H9 (cell line): ENCODE results near the gene LDLRAD4. TPM values are rescaled to one million over a fixed set of nuclear protein-coding genes. Genes with fewer than 3 reads are reported as not detected.
"Not testable (repeated sequence)": the region's sequence is repeated elsewhere in the genome, so short reads cannot be mapped to it uniquely, and the experiment has no call there.

Source experiments
- DNase-seq: peaks from one replicate; pipeline ENCODE4 v3.0.0-alpha.2; 2017
- H2AFZ ChIP-seq: one replicate; pipeline ENCODE4 v1.6.1; 2013; ENCODE audit warnings: mild to moderate bottlenecking, low read length, control low read depth, moderate library complexity
- H2AK5ac ChIP-seq: 2 replicates; pipeline ENCODE4 v1.6.1; 2013; ENCODE audit warnings: low read length, control low read depth, mixed read lengths; ENCODE audit not compliant: insufficient read length
- H2BK120ac ChIP-seq: one replicate; pipeline ENCODE4 v1.6.1; 2013; ENCODE audit warnings: low read depth, mild to moderate bottlenecking, low read length, control low read depth, inconsistent platforms; ENCODE audit not compliant: poor library complexity, severe bottlenecking
- H2BK12ac ChIP-seq: 2 replicates; pipeline ENCODE4 v1.6.1; 2013; ENCODE audit warnings: low read length, control low read depth, mixed read lengths, low read depth; ENCODE audit not compliant: insufficient read length
- H2BK15ac ChIP-seq: 2 replicates; pipeline ENCODE4 v1.6.1; 2013; ENCODE audit warnings: low read depth, low read length, control low read depth
- H2BK20ac ChIP-seq: one replicate; pipeline ENCODE4 v1.6.1; 2013; ENCODE audit warnings: low read depth, mild to moderate bottlenecking, low read length, control low read depth, inconsistent platforms; ENCODE audit not compliant: poor library complexity, severe bottlenecking
- H2BK5ac ChIP-seq: 2 replicates; pipeline ENCODE4 v1.6.1; 2013; ENCODE audit warnings: low read length, control low read depth, mixed read lengths; ENCODE audit not compliant: insufficient read length
- H3K14ac ChIP-seq: 2 replicates; pipeline ENCODE4 v1.6.1; 2013; ENCODE audit warnings: low read length, control low read depth; ENCODE audit not compliant: insufficient read depth
- H3K18ac ChIP-seq: 2 replicates; pipeline ENCODE4 v1.6.1; 2013; ENCODE audit warnings: low read depth, mild to moderate bottlenecking, mixed read lengths, low read length, control low read depth; ENCODE audit not compliant: insufficient read length
- H3K23ac ChIP-seq: 2 replicates; pipeline ENCODE4 v1.6.1; 2013; ENCODE audit warnings: low read length, control low read depth, mixed read lengths, low read depth; ENCODE audit not compliant: insufficient read length
- H3K23me2 ChIP-seq: 2 replicates; pipeline ENCODE4 v1.6.1; 2013; ENCODE audit warnings: low read depth, mild to moderate bottlenecking, mixed read lengths, low read length, control low read depth; ENCODE audit not compliant: insufficient read length, poor library complexity, severe bottlenecking
- H3K27ac ChIP-seq: 2 replicates; pipeline ENCODE4 v1.5.1; 2013; ENCODE audit warnings: low read length, control low read depth, mixed read lengths, low read depth; ENCODE audit not compliant: insufficient read length
- H3K27me3 ChIP-seq: 2 replicates; pipeline ENCODE4 v1.6.1; 2013; ENCODE audit warnings: low read length, control low read depth, inconsistent platforms; ENCODE audit not compliant: insufficient read depth
- H3K4ac ChIP-seq: 2 replicates; pipeline ENCODE4 v1.6.1; 2013; ENCODE audit warnings: low read depth, mild to moderate bottlenecking, control low read depth, inconsistent platforms, low read length, moderate library complexity
- H3K4me1 ChIP-seq: 2 replicates; pipeline ENCODE4 v1.6.1; 2013; ENCODE audit warnings: low read length, control low read depth, inconsistent platforms; ENCODE audit not compliant: insufficient read depth
- H3K4me2 ChIP-seq: 2 replicates; pipeline ENCODE4 v1.6.1; 2013; ENCODE audit warnings: low read length, control low read depth, mixed read lengths; ENCODE audit not compliant: insufficient read length, insufficient read depth
- H3K56ac ChIP-seq: 2 replicates; pipeline ENCODE4 v1.6.1; 2013; ENCODE audit warnings: low read depth, mild to moderate bottlenecking, mixed read lengths, low read length, control low read depth; ENCODE audit not compliant: insufficient read length
- H3K79me1 ChIP-seq: 2 replicates; pipeline ENCODE4 v1.6.1; 2013; ENCODE audit warnings: low read depth, mild to moderate bottlenecking, moderate library complexity, low read length, control low read depth, inconsistent platforms; ENCODE audit not compliant: insufficient read depth, poor library complexity, severe bottlenecking
- H3K79me2 ChIP-seq: 2 replicates; pipeline ENCODE4 v1.6.1; 2013; ENCODE audit warnings: low read length, control low read depth, inconsistent platforms; ENCODE audit not compliant: insufficient read depth
- H3K9ac ChIP-seq: 2 replicates; pipeline ENCODE4 v1.6.1; 2013; ENCODE audit warnings: low read length, control low read depth, mixed read lengths; ENCODE audit not compliant: insufficient read length; ENCODE audit errors: extremely low read depth
- H3K9me3 ChIP-seq: one replicate; pipeline ENCODE4 v1.6.1; 2013; ENCODE audit warnings: low read depth, low read length, inconsistent platforms; ENCODE audit not compliant: control insufficient read depth
- H3T11ph ChIP-seq: one replicate; pipeline ENCODE4 v1.6.1; 2013; ENCODE audit warnings: mild to moderate bottlenecking, low read length, control low read depth, inconsistent platforms
- H4K20me1 ChIP-seq: one replicate; pipeline ENCODE4 v1.6.1; 2013; ENCODE audit not compliant: control insufficient read depth, insufficient read length, insufficient read depth
- H4K5ac ChIP-seq: 2 replicates; pipeline ENCODE4 v1.6.1; 2013; ENCODE audit warnings: low read depth, mild to moderate bottlenecking, mixed read lengths, low read length, control low read depth; ENCODE audit not compliant: insufficient read length
- H4K8ac ChIP-seq: replicated peaks from 2 replicates; pipeline ENCODE4 v1.6.1; 2013; ENCODE audit warnings: low read length, control low read depth, mixed read lengths, low read depth; ENCODE audit not compliant: insufficient read length
- H4K91ac ChIP-seq: 2 replicates; pipeline ENCODE4 v1.6.1; 2013; ENCODE audit warnings: low read depth, mild to moderate bottlenecking, moderate library complexity, mixed read lengths, low read length, control low read depth; ENCODE audit not compliant: insufficient read length
- H3K27ac Mint-ChIP-seq, 3 experiments: 2 replicates in 2 of 3; 3 replicates in 1 of 3; pipeline ENCODE4 v1.8.0; 2020 to 2021; ENCODE audit warnings: mixed read lengths in 3 of 3, mild to moderate bottlenecking in 1 of 3, moderate library complexity in 1 of 3
- H3K27me3 Mint-ChIP-seq: 2 replicates; pipeline ENCODE4 v1.8.0; 2021; ENCODE audit warnings: low read depth, mild to moderate bottlenecking, moderate library complexity, mixed read lengths
- H3K36me3 Mint-ChIP-seq, 3 experiments: 2 replicates in 2 of 3; 3 replicates in 1 of 3; pipeline ENCODE4 v1.8.0; 2020 to 2021; ENCODE audit warnings: low read depth in 3 of 3, mixed read lengths in 3 of 3; ENCODE audit not compliant: insufficient read depth in 1 of 3
- H3K4me1 Mint-ChIP-seq, 2 experiments: 2 replicates each; pipeline ENCODE4 v1.8.0; 2020; ENCODE audit warnings: mixed read lengths in 2 of 2
- H3K4me3 Mint-ChIP-seq, 2 experiments: 2 replicates in 1 of 2; 3 replicates in 1 of 2; pipeline ENCODE4 v1.8.0; 2020 to 2021; ENCODE audit warnings: mild to moderate bottlenecking in 2 of 2, mixed read lengths in 2 of 2, moderate library complexity in 1 of 2
- H3K9me3 Mint-ChIP-seq, 2 experiments: 2 replicates in 1 of 2; 3 replicates in 1 of 2; pipeline ENCODE4 v1.8.0; 2020; ENCODE audit warnings: mild to moderate bottlenecking in 2 of 2, mixed read lengths in 2 of 2, moderate library complexity in 1 of 2
- CTCF ChIP-seq: fragments of 200-600 bp; sonication (generic); conservative IDR thresholded peaks from 3 replicates; pipeline ENCODE4 v1.8.0; 2021; ENCODE audit warnings: antibody characterized with exemption, mild to moderate bottlenecking
- WGBS: extraction: QIAGEN DNeasy Blood & Tissue Kit; methylation state at CpG from one replicate; pipeline ENCODE4 v1.1.7; 2013; ENCODE audit warnings: missing lambda C conversion rate, low lambda C conversion rate, mixed read lengths; ENCODE audit not compliant: insufficient read length; ENCODE audit errors: extremely low coverage; 5-methylcytosine and 5-hydroxymethylcytosine counted together
- total RNA-seq: library from RNA; stranded (reverse); gene quantifications from 2 replicates; pipeline ENCODE4 v1.2.1, GENCODE V29; 2021

The LDLRAD4 gene
- total RNA-seq, 1 experiment from 2014 or later, result 3.9 TPM

GRCh38 chr18:13488281-13488929, 269.8 kb downstream of the LDLRAD4 start:
- Histone ChIP-seq H2AK5ac (no peak overlapping the region), H2BK15ac (no peak overlapping the region), H3K23me2 (no peaks in the 10 kb centered on the region), H3T11ph (no peak overlapping the region), H3K79me2 (no peaks in the 10 kb centered on the region), H4K5ac (no peak overlapping the region), H3K4me2 (no peak overlapping the region), H3K79me1 (no peaks in the 10 kb centered on the region), H2BK20ac (no peak overlapping the region), H3K4me1 (peaks cover 6% of the 10 kb centered on the region; the same call in 1 of the 2 replicates), H3K9ac (no peak overlapping the region), H4K20me1 (no peaks in the 10 kb centered on the region), H2BK120ac (no peak overlapping the region), H4K91ac (no peak overlapping the region), H2AFZ (no peak overlapping the region), H3K14ac (no peak overlapping the region), H3K56ac (no peak overlapping the region), H3K18ac (no peak overlapping the region), H3K27me3 (no peaks in the 10 kb centered on the region), H3K4ac (no peak overlapping the region), H2BK5ac (no peak overlapping the region), H4K8ac (no peak overlapping the region), H3K27ac (no peak overlapping the region), H3K23ac (no peak overlapping the region), H3K9me3 (no peaks in the 10 kb centered on the region), H2BK12ac (no peak overlapping the region)
- no peaks in the 10 kb centered on the region for H3K36me3 Mint-ChIP-seq
- H3K27ac Mint-ChIP-seq, result no peak overlapping the region; a peak in 1 of 7 replicates
- no peak for TF ChIP-seq CTCF
- no peak overlapping the region for H3K4me3 Mint-ChIP-seq
- DNase-seq, result no peak
- peaks cover 10% of the 10 kb centered on the region for H3K27me3 Mint-ChIP-seq
- WGBS, result no CpG with 5 or more reads among the region's 14 CpGs
- H3K9me3 Mint-ChIP-seq, result no peaks in the 10 kb centered on the region
- peaks cover 10 to 22% of the 10 kb centered on the region in 2 experiments for H3K4me1 Mint-ChIP-seq

- H3K4me2 ChIP-seq, H3K79me1 ChIP-seq, H3K79me2 ChIP-seq, H4K8ac ChIP-seq, H3K27ac ChIP-seq, H3K4me1 ChIP-seq, H4K91ac ChIP-seq, H3K9ac ChIP-seq, H3K27ac Mint-ChIP-seq, H3K27me3 ChIP-seq, H3T11ph ChIP-seq, H2BK12ac ChIP-seq, H3K9me3 Mint-ChIP-seq, H4K20me1 ChIP-seq, H2BK15ac ChIP-seq, DNase-seq, H3K4me3 Mint-ChIP-seq, H3K9me3 ChIP-seq, H2BK20ac ChIP-seq, H2AK5ac ChIP-seq, H3K23ac ChIP-seq, H3K23me2 ChIP-seq, H2AFZ ChIP-seq, H3K18ac ChIP-seq, H3K4ac ChIP-seq, H3K56ac ChIP-seq, H4K5ac ChIP-seq, H3K36me3 Mint-ChIP-seq, H3K14ac ChIP-seq, H2BK5ac ChIP-seq, H2BK120ac ChIP-seq: not testable (repeated sequence)
- Mint-ChIP-seq H3K4me1 (peaks cover 10 to 22% of the 10 kb centered on the region in 2 experiments), H3K27me3 (peaks cover 10% of the 10 kb centered on the region)
- WGBS, result no CpG with 5 or more reads among the region's 6 CpGs
Observed at GRCh38 chr18:13489303-13489702, 270.7 kb downstream of the LDLRAD4 start.
